ENCODE data around the gene SHISA2. TPM values are rescaled to one million over a fixed set of nuclear protein-coding genes. Genes with fewer than 3 reads are reported as not detected.

The SHISA2 gene
- total RNA-seq, 1 experiment from 2014 or later: 1.2 TPM

DNA sequence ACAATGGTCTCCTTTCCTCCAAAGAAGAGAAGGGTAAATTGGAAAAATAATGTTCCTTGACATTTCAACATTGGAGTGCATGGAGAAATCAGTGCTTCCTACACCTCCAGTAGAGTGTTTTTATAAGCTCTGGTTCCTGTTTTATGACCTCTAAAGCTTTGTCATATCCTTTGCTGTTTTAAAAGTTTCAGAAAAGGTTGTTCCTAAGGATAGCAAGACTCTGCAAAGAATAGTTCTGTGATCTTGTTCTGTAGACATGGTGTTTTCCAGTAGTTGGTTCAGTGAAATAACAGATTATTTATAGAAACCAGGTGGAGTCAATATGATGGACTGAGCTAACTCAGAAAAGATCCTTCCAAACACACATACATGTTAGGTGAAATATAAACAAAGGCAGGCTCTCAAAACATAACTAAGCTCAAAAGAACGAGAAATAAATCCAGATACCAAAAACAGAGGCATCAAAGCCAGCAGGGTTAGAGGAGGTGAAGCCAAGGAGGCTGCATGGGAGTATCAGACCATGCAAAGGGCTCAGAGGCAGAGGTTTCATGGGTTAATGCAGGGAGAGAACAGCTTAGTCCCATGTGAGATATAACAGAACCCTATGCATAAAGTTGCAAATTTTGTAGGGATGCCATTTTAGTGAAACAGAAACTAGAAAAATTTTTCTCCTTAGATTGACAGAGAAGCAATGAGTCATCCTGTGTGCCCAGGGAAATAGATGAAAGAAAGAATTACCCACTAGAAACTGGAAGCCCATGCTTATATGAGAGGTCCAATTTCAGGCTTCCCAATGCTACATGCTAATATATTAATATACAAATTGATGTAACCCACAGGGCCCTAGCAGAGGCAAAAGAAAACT, 44.3 kb downstream of the SHISA2 start:
- no peak for DNase-seq (ENCODE audit: low read depth, low spot score)
- POLR2A ChIA-PET: no interaction called here
- no peak overlapping the region for H3K27ac ChIP-seq (ENCODE audit: low read length)
- H3K4me1 ChIP-seq (ENCODE audit: control insufficient read depth, insufficient read depth, low read length): no peaks in the 10 kb centered on the region
- H3K4me3 ChIP-seq (ENCODE audit: low read depth in 2 of 2, low read length in 2 of 2): no peak overlapping the region
- intact Hi-C loops (cut with micrococcal nuclease; ENCODE audit: unreplicated experiment): no loop called here
- BruUV-seq (replicated peaks): no TSS peak
- H3K36me3 ChIP-seq (ENCODE audit: control insufficient read depth, insufficient read depth, low read length): no peaks in the 10 kb centered on the region
- TF ChIP-seq, protein P1, sequence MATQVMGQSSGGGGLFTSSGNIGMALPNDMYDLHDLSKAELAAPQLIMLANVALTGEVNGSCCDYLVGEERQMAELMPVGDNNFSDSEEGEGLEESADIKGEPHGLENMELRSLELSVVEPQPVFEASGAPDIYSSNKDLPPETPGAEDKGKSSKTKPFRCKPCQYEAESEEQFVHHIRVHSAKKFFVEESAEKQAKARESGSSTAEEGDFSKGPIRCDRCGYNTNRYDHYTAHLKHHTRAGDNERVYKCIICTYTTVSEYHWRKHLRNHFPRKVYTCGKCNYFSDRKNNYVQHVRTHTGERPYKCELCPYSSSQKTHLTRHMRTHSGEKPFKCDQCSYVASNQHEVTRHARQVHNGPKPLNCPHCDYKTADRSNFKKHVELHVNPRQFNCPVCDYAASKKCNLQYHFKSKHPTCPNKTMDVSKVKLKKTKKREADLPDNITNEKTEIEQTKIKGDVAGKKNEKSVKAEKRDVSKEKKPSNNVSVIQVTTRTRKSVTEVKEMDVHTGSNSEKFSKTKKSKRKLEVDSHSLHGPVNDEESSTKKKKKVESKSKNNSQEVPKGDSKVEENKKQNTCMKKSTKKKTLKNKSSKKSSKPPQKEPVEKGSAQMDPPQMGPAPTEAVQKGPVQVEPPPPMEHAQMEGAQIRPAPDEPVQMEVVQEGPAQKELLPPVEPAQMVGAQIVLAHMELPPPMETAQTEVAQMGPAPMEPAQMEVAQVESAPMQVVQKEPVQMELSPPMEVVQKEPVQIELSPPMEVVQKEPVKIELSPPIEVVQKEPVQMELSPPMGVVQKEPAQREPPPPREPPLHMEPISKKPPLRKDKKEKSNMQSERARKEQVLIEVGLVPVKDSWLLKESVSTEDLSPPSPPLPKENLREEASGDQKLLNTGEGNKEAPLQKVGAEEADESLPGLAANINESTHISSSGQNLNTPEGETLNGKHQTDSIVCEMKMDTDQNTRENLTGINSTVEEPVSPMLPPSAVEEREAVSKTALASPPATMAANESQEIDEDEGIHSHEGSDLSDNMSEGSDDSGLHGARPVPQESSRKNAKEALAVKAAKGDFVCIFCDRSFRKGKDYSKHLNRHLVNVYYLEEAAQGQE (IDR thresholded peaks at IDR 0.05; ENCODE audit: insufficient read depth in 1 of 2, low read depth in 2 of 2, low read length in 1 of 2): no peak
- TF ChIP-seq SIN3A (IDR thresholded peaks at IDR 0.05; ENCODE audit: borderline replicate concordance, insufficient read depth, low read depth, low read length): no peak
- TF ChIP-seq, protein P2, sequence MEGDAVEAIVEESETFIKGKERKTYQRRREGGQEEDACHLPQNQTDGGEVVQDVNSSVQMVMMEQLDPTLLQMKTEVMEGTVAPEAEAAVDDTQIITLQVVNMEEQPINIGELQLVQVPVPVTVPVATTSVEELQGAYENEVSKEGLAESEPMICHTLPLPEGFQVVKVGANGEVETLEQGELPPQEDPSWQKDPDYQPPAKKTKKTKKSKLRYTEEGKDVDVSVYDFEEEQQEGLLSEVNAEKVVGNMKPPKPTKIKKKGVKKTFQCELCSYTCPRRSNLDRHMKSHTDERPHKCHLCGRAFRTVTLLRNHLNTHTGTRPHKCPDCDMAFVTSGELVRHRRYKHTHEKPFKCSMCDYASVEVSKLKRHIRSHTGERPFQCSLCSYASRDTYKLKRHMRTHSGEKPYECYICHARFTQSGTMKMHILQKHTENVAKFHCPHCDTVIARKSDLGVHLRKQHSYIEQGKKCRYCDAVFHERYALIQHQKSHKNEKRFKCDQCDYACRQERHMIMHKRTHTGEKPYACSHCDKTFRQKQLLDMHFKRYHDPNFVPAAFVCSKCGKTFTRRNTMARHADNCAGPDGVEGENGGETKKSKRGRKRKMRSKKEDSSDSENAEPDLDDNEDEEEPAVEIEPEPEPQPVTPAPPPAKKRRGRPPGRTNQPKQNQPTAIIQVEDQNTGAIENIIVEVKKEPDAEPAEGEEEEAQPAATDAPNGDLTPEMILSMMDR (IDR thresholded peaks at IDR 0.05): no peak
- TF ChIP-seq POLR2AphosphoS5 (IDR thresholded peaks at IDR 0.05; ENCODE audit: low read depth, low read length): no peak
- TF ChIP-seq TCF7L2 (IDR thresholded peaks at IDR 0.05; ENCODE audit: low read depth, low read length): no peak
- CTCF ChIA-PET: no interaction called here
- in situ Hi-C loops (cut with HindIII; ENCODE audit: low pct_unique_long_range_greater_than_20kb, low sequenced_read_pairs): no loop called here
- H3K9me3 ChIP-seq (ENCODE audit: control insufficient read depth, insufficient read depth, low read depth, low read length): no peaks in the 10 kb centered on the region
- ATAC-seq: no peak
- H3K27me3 ChIP-seq (ENCODE audit: control insufficient read depth, insufficient read depth, low read length): no peaks in the 10 kb centered on the region

Other genes starting within 250 kb of the SHISA2 start
- gene RNF6, start 170.3 kb upstream of the SHISA2 start, total RNA-seq (2021; ENCODE audit: unreplicated experiment): 38.0 TPM
- 14.9 TPM for gene CDK8, start 202.1 kb upstream of the SHISA2 start, total RNA-seq (2021; ENCODE audit: unreplicated experiment)